Breast epithelium (tissue), 3 donors: ENCODE data around the gene ARHGAP10.

Experiments
- CTCF ChIP-seq, 3 donors: fragments of 450-650 bp; IDR thresholded peaks; one replicate each; pipeline ENCODE4 v1.5.1; 2016 to 2017; ENCODE audit warnings: antibody characterized with exemption in 3 of 3, mild to moderate bottlenecking in 3 of 3, moderate library complexity in 3 of 3
- POLR2A ChIP-seq: fragments of 450-650 bp; IDR thresholded peaks from one replicate; pipeline ENCODE4 v1.6.1; 2016; ENCODE audit warnings: antibody characterized with exemption, mild to moderate bottlenecking, moderate library complexity
- POLR2AphosphoS5 ChIP-seq, 3 donors: sonication (generic); formaldehyde crosslinking; IDR thresholded peaks; one replicate each; pipeline ENCODE4 v1.6.1; 2017; ENCODE audit warnings: antibody characterized with exemption in 3 of 3

- no peak for TF ChIP-seq CTCF (IDR thresholded peaks at IDR 0.05)
- no peak for TF ChIP-seq POLR2A
- TF ChIP-seq POLR2AphosphoS5 (IDR thresholded peaks at IDR 0.05) = no peak
These were observed 91.2 kb downstream of the ARHGAP10 start for GRCh38 chr4:147823130-147823529.
